Calu3 (cell line): Measurements from ENCODE around the gene SDCCAG8. TPM values are rescaled to one million over a fixed set of nuclear protein-coding genes. Genes with fewer than 3 reads are reported as not detected.
A peak's percentile ranks its signal among the peaks of the same experiment; 100 is the strongest.

ENCODE experiments used
- BruUV-seq: library from RNA; stranded (reverse); fragments of 400-500 nt; replicated peaks from 2 replicates; lab custom pipeline; 2021; lab: Mats Ljungman, UMichigan
- CTCF ChIA-PET: fragments of 300-600 bp; sonication (Branson Sonifier 250); formaldehyde crosslinking; loops from one replicate; lab custom pipeline; 2022; ENCODE audit warnings: antibody characterized with exemption; lab: Charles Lee
- DNase-seq: peaks from one replicate; pipeline ENCODE4 v3.0.0; 2022
- H3K27ac Mint-ChIP-seq: one replicate; pipeline ENCODE4 v1.8.0; 2022; ENCODE audit warnings: mixed read lengths; ENCODE audit not compliant: unreplicated experiment
- H3K27me3 Mint-ChIP-seq: one replicate; pipeline ENCODE4 v1.8.0; 2022; ENCODE audit warnings: mixed read lengths; ENCODE audit not compliant: unreplicated experiment
- H3K36me3 Mint-ChIP-seq: one replicate; pipeline ENCODE4 v1.8.0; 2022; ENCODE audit warnings: mild to moderate bottlenecking, moderate library complexity, mixed read lengths; ENCODE audit not compliant: insufficient read depth, unreplicated experiment
- H3K4me1 Mint-ChIP-seq: one replicate; pipeline ENCODE4 v1.8.0; 2022; ENCODE audit warnings: mild to moderate bottlenecking, low read depth, mixed read lengths; ENCODE audit not compliant: unreplicated experiment
- H3K4me3 Mint-ChIP-seq: one replicate; pipeline ENCODE4 v1.8.0; 2022; ENCODE audit warnings: mild to moderate bottlenecking, low read depth, moderate library complexity, mixed read lengths; ENCODE audit not compliant: unreplicated experiment
- H3K9me3 Mint-ChIP-seq: one replicate; pipeline ENCODE4 v1.8.0; 2022; ENCODE audit warnings: low read depth, mixed read lengths; ENCODE audit not compliant: unreplicated experiment
- CTCF ChIP-seq: fragments of 200-600 bp; IDR thresholded peaks from one replicate; pipeline ENCODE4 v1.8.0; 2022; ENCODE audit warnings: antibody characterized with exemption; ENCODE audit not compliant: unreplicated experiment
- intact Hi-C: fragments of 100-400 bp; cut with micrococcal nuclease; formaldehyde crosslinking; loops from one replicate; pipeline ENCODE4 v1.10.0; 2022; ENCODE audit not compliant: unreplicated experiment
- total RNA-seq: library from RNA; stranded (reverse); gene quantifications from 2 replicates; pipeline ENCODE4 v1.2.3, GENCODE V29; 2022

SDCCAG8 gene
- total RNA-seq, 1 experiment from 2014 or later, result 67.3 TPM

GRCh38 chr1:243388276-243388675, 132.4 kb downstream of the SDCCAG8 start:
- Mint-ChIP-seq H3K9me3 (no peaks in the 10 kb centered on the region), H3K4me3 (no peak overlapping the region), H3K27me3 (no peaks in the 10 kb centered on the region), H3K4me1 (peaks cover 30% of the 10 kb centered on the region), H3K36me3 (peaks cover 4% of the 10 kb centered on the region), H3K27ac (no peak overlapping the region)
- CTCF ChIA-PET, result interaction anchor here (0.6 kb wide), 1 partner anchor 380 kb away, joined by 4 read pairs; no protein-coding TSS in a partner anchor
- BruUV-seq, result no TSS peak
- DNase-seq, result no peak
- no peak for TF ChIP-seq CTCF
- intact Hi-C loops, result no loop called here

- H3K27ac Mint-ChIP-seq, result no peak overlapping the region
These were observed 134.4 kb downstream of the SDCCAG8 start for GRCh38 chr1:243390162-243390791.

GRCh38 chr1:243391355-243391754, 135.5 kb downstream of the SDCCAG8 start:
- no peaks in the 10 kb centered on the region for H3K9me3 Mint-ChIP-seq
- H3K36me3 Mint-ChIP-seq, result peaks cover 19% of the 10 kb centered on the region
- DNase-seq, result no peak
- no peak for TF ChIP-seq CTCF
- BruUV-seq, result no TSS peak
- H3K27ac Mint-ChIP-seq, result peak overlapping the region; percentile 16
- H3K4me3 Mint-ChIP-seq, result no peak overlapping the region
- peaks cover 52% of the 10 kb centered on the region for H3K4me1 Mint-ChIP-seq
- H3K27me3 Mint-ChIP-seq, result no peaks in the 10 kb centered on the region
- CTCF ChIA-PET, result no interaction called here
- intact Hi-C loops, result loop anchor here (10.0 kb wide), 1 partner anchor 137 kb away; the partner anchor contains the start of genes CEP170 and SDCCAG8

More at GRCh38 chr1:243390162-243390791, 134.4 kb downstream of the SDCCAG8 start:
- H3K9me3 Mint-ChIP-seq, result no peaks in the 10 kb centered on the region
- DNase-seq, result no peak
- no peak for TF ChIP-seq CTCF
- no peaks in the 10 kb centered on the region for H3K27me3 Mint-ChIP-seq
- peaks cover 19% of the 10 kb centered on the region for H3K36me3 Mint-ChIP-seq
- H3K4me1 Mint-ChIP-seq, result peaks cover 50% of the 10 kb centered on the region
- H3K4me3 Mint-ChIP-seq, result no peak overlapping the region
- BruUV-seq, result no TSS peak
- CTCF ChIA-PET, result no interaction called here
- intact Hi-C loops, result loop anchor here (10.0 kb wide), 1 partner anchor 135 kb away; the partner anchor contains the start of genes CEP170 and SDCCAG8

- peaks cover 70% of the 10 kb centered on the region for H3K4me1 Mint-ChIP-seq
- CTCF ChIA-PET, result no interaction called here
- H3K27ac Mint-ChIP-seq, result peak overlapping the region; percentile 56
- no peaks in the 10 kb centered on the region for H3K27me3 Mint-ChIP-seq
- no peak for TF ChIP-seq CTCF
- no peak for DNase-seq
- intact Hi-C loops, result loop anchor here (10.0 kb wide), 1 partner anchor 138 kb away; the partner anchor contains the start of genes CEP170 and SDCCAG8
- H3K9me3 Mint-ChIP-seq, result no peaks in the 10 kb centered on the region
- no TSS peak for BruUV-seq
- H3K36me3 Mint-ChIP-seq, result peaks cover 19% of the 10 kb centered on the region
- H3K4me3 Mint-ChIP-seq, result no peak overlapping the region
These were observed 137.3 kb downstream of the SDCCAG8 start for GRCh38 chr1:243393096-243393495.
